Subcutaneous adipose tissue (tissue), 4 donors: ENCODE results near the gene SLC43A2. TPM values are rescaled to one million over a fixed set of nuclear protein-coding genes. Genes with fewer than 3 reads are reported as not detected.

Experiments
- CTCF ChIP-seq: fragments of 450-650 bp; IDR thresholded peaks from one replicate; pipeline ENCODE4 v1.5.1; 2016; ENCODE audit warnings: low read depth, mild to moderate bottlenecking, control low read depth, antibody characterized with exemption, moderate library complexity
- small RNA-seq: library from RNA; depleted of rRNA; stranded (forward); fragments of <200 nt; gene quantifications from one replicate; pipeline ENCODE3, GENCODE V24; 2016
- total RNA-seq, 4 donors: library from RNA; depleted of rRNA; stranded (reverse); fragments of >200 nt; gene quantifications; one replicate each; pipeline ENCODE4 v1.1.0, GENCODE V29; 2016

Gene SLC43A2
- total RNA-seq, 4 donors from 2014 or later: 7.3 to 25.6 (median 16.7) TPM

GRCh38 chr17:1522626-1523025 is 106.0 kb downstream of the SLC43A2 start:
- no peak for TF ChIP-seq CTCF

GRCh38 chr17:1521086-1521640 is 107.5 kb downstream of the SLC43A2 start:
- no peak for TF ChIP-seq CTCF

- no peak for TF ChIP-seq CTCF
Measured at GRCh38 chr17:1519678-1520077, 109.0 kb downstream of the SLC43A2 start.

Small RNA genes within 50 kb of the gene (small RNA-seq; reads per million reads assigned to genes)
- gene RN7SL105P: not detected

Other genes with a start within 250 kb of the SLC43A2 start
- 100 to 1,000 TPM; 501 to 781 (median 598) TPM for gene YWHAE, start 228.6 kb downstream of the SLC43A2 start, total RNA-seq
- gene CRK, start 172.6 kb downstream of the SLC43A2 start, total RNA-seq: 100 to 1,000 TPM in 1 of 4 donors, 10 to 100 TPM in 3; 74.5 to 111 (median 90.6) TPM
- 100 to 1,000 TPM; 197 to 575 (median 261) TPM for gene MYO1C, start 136.1 kb downstream of the SLC43A2 start, total RNA-seq
- 100 to 1,000 TPM; 168 to 321 (median 200) TPM for gene INPP5K, start 112.2 kb downstream of the SLC43A2 start, total RNA-seq
- gene PITPNA, start 66.0 kb downstream of the SLC43A2 start, total RNA-seq: 10 to 100 TPM; 28.0 to 63.4 (median 40.6) TPM
- gene SCARF1, start 16.9 kb upstream of the SLC43A2 start, total RNA-seq: 10 to 100 TPM in 2 of 4 donors, 1 to 10 TPM in 2; 5.4 to 39.2 (median 9.9) TPM
- 10 to 100 TPM; 24.6 to 94.8 (median 46.5) TPM for gene RILP, start 21.0 kb upstream of the SLC43A2 start, total RNA-seq
- 100 to 1,000 TPM; 145 to 281 (median 182) TPM for gene PRPF8, start 56.0 kb upstream of the SLC43A2 start, total RNA-seq
- gene TLCD2, start 81.5 kb upstream of the SLC43A2 start, total RNA-seq: 10 to 100 TPM in 3 of 4 donors, 1 to 10 TPM in 1; 6.3 to 39.4 (median 16.9) TPM
- 10 to 100 TPM; 38.8 to 63.3 (median 44.1) TPM for gene WDR81, start 95.9 kb upstream of the SLC43A2 start, total RNA-seq
- 10 to 100 TPM in 2 of 4 donors, 1 to 10 TPM in 2; 8.0 to 19.8 (median 9.6) TPM for gene SERPINF2, start 114.0 kb upstream of the SLC43A2 start, total RNA-seq
- 1,000 to 10,000 TPM; 1,103 to 2,374 (median 1,762) TPM for gene SERPINF1, start 133.2 kb upstream of the SLC43A2 start, total RNA-seq
- 10 to 100 TPM; 14.7 to 35.6 (median 19.8) TPM for gene SMYD4, start 201.1 kb upstream of the SLC43A2 start, total RNA-seq
- 10 to 100 TPM; 29.3 to 34.3 (median 31.1) TPM for gene RPA1, start 201.2 kb upstream of the SLC43A2 start, total RNA-seq